ENCODE data around the gene EPB41L4A.

The EPB41L4A gene

GRCh38 chr5:112351225-112351624 is 67.9 kb downstream of the EPB41L4A start:
- DNase-seq, result no peak

GRCh38 chr5:112350626-112351025 is 68.5 kb downstream of the EPB41L4A start:
- DNase-seq, result no peak

GRCh38 chr5:112349371-112349770 is 69.7 kb downstream of the EPB41L4A start:
- DNase-seq, result no peak

- DNase-seq, result no peak
Observed at GRCh38 chr5:112348915-112349314, 70.2 kb downstream of the EPB41L4A start.

- no peak for DNase-seq
Observed at GRCh38 chr5:112348387-112348786, 70.7 kb downstream of the EPB41L4A start.

GRCh38 chr5:112346411-112347044 is 72.5 kb downstream of the EPB41L4A start:
- no peak for DNase-seq

GRCh38 chr5:112344540-112344939 is 74.5 kb downstream of the EPB41L4A start:
- DNase-seq, result no peak

- DNase-seq, result no peak
Observed at GRCh38 chr5:112342389-112342788, 76.7 kb downstream of the EPB41L4A start.

- DNase-seq, result no peak
Observed at GRCh38 chr5:112339761-112340160, 79.3 kb downstream of the EPB41L4A start.

GRCh38 chr5:112338681-112339337 is 80.3 kb downstream of the EPB41L4A start:
- no peak for DNase-seq

GRCh38 chr5:112333331-112333781 is 85.7 kb downstream of the EPB41L4A start:
- DNase-seq, result no peak

GRCh38 chr5:112331892-112332291 is 87.2 kb downstream of the EPB41L4A start:
- DNase-seq, result no peak

GRCh38 chr5:112329419-112330090 is 89.5 kb downstream of the EPB41L4A start:
- no peak for DNase-seq

- no peak for DNase-seq
Observed at GRCh38 chr5:112323166-112323565, 95.9 kb downstream of the EPB41L4A start.

- no peak for DNase-seq
Observed at GRCh38 chr5:112320408-112320807, 98.7 kb downstream of the EPB41L4A start.

GRCh38 chr5:112318346-112318745 is 100.7 kb downstream of the EPB41L4A start:
- DNase-seq, result no peak

GRCh38 chr5:112317866-112318265 is 101.2 kb downstream of the EPB41L4A start:
- DNase-seq, result no peak

GRCh38 chr5:112316731-112317130 is 102.3 kb downstream of the EPB41L4A start:
- DNase-seq, result no peak

GRCh38 chr5:112316006-112316405 is 103.1 kb downstream of the EPB41L4A start:
- no peak for DNase-seq

- no peak for DNase-seq
Observed at GRCh38 chr5:112312295-112313275, 106.5 kb downstream of the EPB41L4A start.

GRCh38 chr5:112310746-112311145 is 108.3 kb downstream of the EPB41L4A start:
- no peak for DNase-seq

- DNase-seq, result no peak
Observed at GRCh38 chr5:112308608-112309007, 110.5 kb downstream of the EPB41L4A start.

GRCh38 chr5:112306956-112307355 is 112.1 kb downstream of the EPB41L4A start:
- DNase-seq, result no peak
